Suprapubic skin (tissue), 4 donors: ENCODE measurements around the gene ARHGAP42.

ENCODE experiments used
- CTCF ChIP-seq, 2 donors: fragments of 200-600 bp in 1 of 2; fragments of 450-650 bp in 1 of 2; sonication (generic) in 1 of 2; IDR thresholded peaks; one replicate each; pipeline ENCODE4 v1.5.1; 2016 to 2019; ENCODE audit warnings: antibody characterized with exemption in 2 of 2, mild to moderate bottlenecking in 1 of 2, moderate library complexity in 1 of 2
- EP300 ChIP-seq: sonication (generic); formaldehyde crosslinking; IDR thresholded peaks from one replicate; pipeline ENCODE4 v1.6.1; 2017; ENCODE audit warnings: antibody characterized with exemption
- POLR2A ChIP-seq, 2 donors: fragments of 450-650 bp; IDR thresholded peaks; one replicate each; pipeline ENCODE4 v1.6.1; 2017; ENCODE audit warnings: antibody characterized with exemption in 2 of 2, mild to moderate bottlenecking in 2 of 2, moderate library complexity in 2 of 2
- POLR2AphosphoS5 ChIP-seq, 3 donors: sonication (generic); formaldehyde crosslinking; IDR thresholded peaks; one replicate each; pipeline ENCODE4 v1.6.1; 2017; ENCODE audit warnings: antibody characterized with exemption in 3 of 3

- TF ChIP-seq CTCF (IDR thresholded peaks at IDR 0.05) (no peak), POLR2A (IDR thresholded peaks at IDR 0.05) (no peak), POLR2AphosphoS5 (IDR thresholded peaks at IDR 0.05) (no peak), EP300 (no peak)
Measured at GRCh38 chr11:100676901-100677300, 10.2 kb upstream of the ARHGAP42 start.
